Urinary bladder (tissue), 4 donors: ENCODE results near the gene FOXD4. TPM values are rescaled to one million over a fixed set of nuclear protein-coding genes. Genes with fewer than 3 reads are reported as not detected.
"Not testable (repeated sequence)": the region's sequence is repeated elsewhere in the genome, so short reads cannot be mapped to it uniquely, and the experiment has no call there.

Source experiments
- DNase-seq: peaks from one replicate; pipeline ENCODE4 v3.0.0-alpha.2; 2015; ENCODE audit errors: extremely low spot score
- H3K27ac ChIP-seq: one replicate; pipeline ENCODE4 v1.5.1; 2013; ENCODE audit warnings: low read depth, mild to moderate bottlenecking, moderate library complexity
- H3K36me3 ChIP-seq: one replicate; pipeline ENCODE4 v1.6.1; 2013; ENCODE audit warnings: mild to moderate bottlenecking, moderate library complexity; ENCODE audit not compliant: insufficient read depth
- H3K4me1 ChIP-seq: one replicate; pipeline ENCODE4 v1.6.1; 2013; ENCODE audit warnings: mild to moderate bottlenecking, moderate library complexity; ENCODE audit not compliant: insufficient read depth
- H3K4me3 ChIP-seq: one replicate; pipeline ENCODE4 v1.5.1; 2013; ENCODE audit warnings: low read depth, low read length
- WGBS: extraction: QIAGEN DNeasy Blood & Tissue Kit; methylation state at CpG from one replicate; pipeline ENCODE4 v1.1.7; 2013; 5-methylcytosine and 5-hydroxymethylcytosine counted together
- polyA plus RNA-seq: library from polyadenylated mRNA; stranded (reverse); fragments of 200-250 nt; gene quantifications from one replicate; pipeline ENCODE4 v1.2.3, GENCODE V29; 2013
- total RNA-seq: library from RNA; depleted of rRNA; stranded (reverse); fragments of >200 nt; gene quantifications from one replicate; pipeline ENCODE4 v1.2.3, GENCODE V29; 2014
- donor health status: healthy with polysubstance abuse.
- donor health status: healthy.

FOXD4 gene
- total and polyA plus RNA-seq, 2 donors = 0.19 TPM; not detected in 1

DNA sequence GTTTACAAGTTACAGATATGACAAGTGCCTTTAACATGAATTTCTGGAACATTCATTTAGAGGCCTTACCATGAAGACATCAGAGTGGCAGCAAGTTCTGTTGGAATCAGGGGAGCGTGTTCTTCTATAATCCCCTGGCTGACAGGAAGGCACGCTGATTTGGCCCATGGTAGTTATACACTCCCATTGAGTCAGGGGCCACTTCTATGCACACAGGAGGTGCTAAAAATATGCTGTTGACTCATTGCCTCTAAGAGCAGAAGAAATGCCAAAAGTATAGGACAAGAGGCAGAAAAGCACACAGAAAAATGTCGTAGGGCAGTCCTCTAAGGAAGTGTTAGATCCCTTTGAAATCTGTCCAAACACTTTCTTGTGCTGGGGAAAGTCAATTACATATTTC lies 39.9 kb downstream of the FOXD4 start:
- not testable (repeated sequence) for H3K4me3 ChIP-seq, H3K27ac ChIP-seq, H3K36me3 ChIP-seq, H3K4me1 ChIP-seq, DNase-seq
- 80% methylated on average over 3 of the region's 3 CpGs for WGBS

DNA sequence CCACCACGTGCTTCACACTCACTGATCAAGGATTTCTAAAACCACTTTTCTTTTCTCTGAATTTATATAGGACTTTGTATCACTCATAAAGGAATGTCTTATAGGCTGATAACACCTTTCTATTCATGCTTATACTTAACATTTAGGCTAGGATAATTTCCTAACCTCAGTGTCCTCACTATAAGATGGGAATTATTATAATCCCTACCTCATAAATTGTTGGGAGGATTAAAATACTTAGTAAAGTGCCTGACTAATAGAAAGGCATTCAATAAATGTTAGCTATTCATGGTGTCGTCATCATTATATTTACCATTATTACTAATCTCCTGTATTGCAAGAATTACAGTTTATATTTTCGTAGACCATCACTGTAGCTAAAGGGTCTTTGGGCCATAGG lies 41.8 kb downstream of the FOXD4 start:
- not testable (repeated sequence) for H3K4me1 ChIP-seq, DNase-seq, H3K27ac ChIP-seq, H3K36me3 ChIP-seq, H3K4me3 ChIP-seq
- WGBS = 85% methylated on average over 3 of the region's 3 CpGs

DNA sequence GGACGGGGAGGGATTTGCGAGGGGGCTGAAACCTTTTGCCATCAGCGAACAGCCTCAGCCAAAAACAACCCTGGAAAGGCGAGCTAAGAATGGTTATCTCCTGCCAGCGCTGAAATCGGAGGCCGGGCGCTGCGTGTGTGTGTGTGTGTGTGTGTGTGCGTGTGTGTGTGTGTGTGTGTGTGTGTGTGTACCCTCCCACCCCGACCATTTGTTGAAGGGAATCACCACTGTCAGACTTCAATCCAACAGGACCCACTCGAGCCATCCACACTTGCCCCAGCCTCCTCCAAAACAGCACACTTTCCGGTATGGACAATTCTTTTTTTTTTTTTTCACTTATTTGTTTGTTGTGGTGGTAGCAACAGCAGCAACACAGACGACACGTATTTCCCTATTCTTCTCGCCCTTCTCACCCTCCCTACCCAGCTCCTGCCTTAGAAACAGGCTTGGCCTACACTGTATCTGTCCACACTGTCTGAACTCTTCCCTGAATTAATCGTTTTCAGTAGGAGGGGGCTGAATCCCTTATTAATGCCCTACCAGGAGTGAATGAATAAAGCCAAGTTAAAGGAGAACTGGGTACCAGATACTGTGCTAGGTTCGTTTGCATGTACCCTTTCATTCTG lies 44.2 kb downstream of the FOXD4 start:
- peak overlapping the region; percentile 51 for H3K4me3 ChIP-seq
- DNase-seq, H3K36me3 ChIP-seq, H3K27ac ChIP-seq, H3K4me1 ChIP-seq: not testable (repeated sequence)
- WGBS = 12% methylated on average over 17 of the region's 18 CpGs

DNA sequence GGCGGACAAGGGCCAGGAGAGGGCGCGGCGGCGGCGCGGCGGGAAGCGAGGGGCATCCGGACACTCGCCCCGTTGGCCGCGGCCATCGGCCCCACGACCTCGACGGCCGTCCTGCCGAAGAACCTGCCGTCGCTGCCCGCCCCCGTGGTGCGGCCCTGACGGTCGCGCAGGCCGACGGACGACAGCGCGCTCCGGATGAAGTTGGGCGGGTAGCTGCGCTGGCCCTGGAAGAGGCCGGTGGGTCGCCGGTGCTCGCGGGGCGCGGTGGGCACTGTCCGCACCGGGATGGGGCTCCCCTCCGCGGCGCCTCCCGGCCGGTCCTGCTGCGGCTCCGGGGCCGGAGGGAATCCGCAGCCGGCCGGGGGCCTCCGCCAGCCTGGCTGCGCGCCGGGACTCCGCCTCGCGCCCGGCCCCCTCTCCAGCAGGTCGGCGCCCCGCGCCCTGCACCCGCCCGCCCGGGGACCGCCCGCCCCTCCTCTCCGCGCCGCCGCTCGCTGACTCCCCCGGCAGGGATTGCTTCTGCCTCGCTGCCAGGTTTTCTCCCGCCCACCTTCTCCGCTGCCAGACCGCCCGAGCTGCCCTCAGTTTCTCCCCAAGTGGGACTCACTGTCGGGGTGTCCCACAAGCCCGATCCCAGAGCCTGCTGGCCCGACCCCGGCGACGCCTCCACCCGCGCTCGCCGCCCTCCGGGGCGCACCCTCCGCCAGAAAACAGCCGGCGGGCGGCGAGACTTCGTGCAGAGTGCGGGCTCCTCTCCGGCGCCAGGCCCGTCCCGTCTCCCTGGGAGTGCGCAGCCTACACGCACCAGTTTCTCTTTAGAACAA lies 44.9 kb downstream of the FOXD4 start:
- not testable (repeated sequence) for H3K4me1 ChIP-seq, H3K27ac ChIP-seq, H3K36me3 ChIP-seq, DNase-seq
- peak overlapping the region; percentile 51 for H3K4me3 ChIP-seq
- WGBS = under 1% methylated on average over 103 of the region's 109 CpGs

Other genes starting within 250 kb of the FOXD4 start
- gene WASHC1, start 89.0 kb downstream of the FOXD4 start, total RNA-seq = 6.1 TPM
- 24.5 TPM for gene WASHC1, start 89.0 kb downstream of the FOXD4 start, polyA plus RNA-seq
- 51.2 TPM for gene ZNG1A, start 60.6 kb upstream of the FOXD4 start, total RNA-seq
- 33.9 TPM for gene ZNG1A, start 60.6 kb upstream of the FOXD4 start, polyA plus RNA-seq
- 12.5 TPM for gene DOCK8, start 96.4 kb upstream of the FOXD4 start, total RNA-seq
- 5.2 TPM for gene DOCK8, start 96.4 kb upstream of the FOXD4 start, polyA plus RNA-seq